ENCODE data around the gene NAA20.

NAA20 gene

DNA sequence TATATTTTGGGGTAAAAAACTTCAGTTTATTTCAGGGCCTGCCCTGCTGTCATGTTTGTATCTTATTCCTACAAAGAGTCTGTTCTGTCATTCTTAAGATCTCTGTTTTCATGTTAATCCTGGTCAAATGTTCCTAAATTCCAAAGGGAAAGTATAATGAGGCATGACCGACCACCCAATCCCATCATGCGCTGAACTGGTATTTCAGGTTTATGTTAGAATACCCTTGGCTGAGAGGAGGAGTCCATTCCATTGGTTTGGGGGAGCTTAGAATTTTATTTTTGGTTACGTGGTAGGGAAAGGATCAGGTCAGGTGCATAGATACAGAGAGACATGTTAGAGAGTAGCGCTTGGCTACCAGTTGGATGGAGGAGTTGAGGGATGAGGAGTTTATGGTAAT lies 60.9 kb downstream of the NAA20 start:
- Histone ChIP-seq H2AFZ (ENCODE audit: low read depth, low read length) (no peak overlapping the region), H3K4me1 (ENCODE audit: insufficient read depth, low read length) (peaks cover 17% of the 10 kb centered on the region), H3K36me3 (ENCODE audit: insufficient read depth, low read length) (no peaks in the 10 kb centered on the region), H3K27me3 (ENCODE audit: insufficient read depth, low read length) (peaks cover 3% of the 10 kb centered on the region), H3K9me3 (ENCODE audit: low read length) (no peaks in the 10 kb centered on the region), H3K4me3 (ENCODE audit: low read length) (no peak overlapping the region)

DNA sequence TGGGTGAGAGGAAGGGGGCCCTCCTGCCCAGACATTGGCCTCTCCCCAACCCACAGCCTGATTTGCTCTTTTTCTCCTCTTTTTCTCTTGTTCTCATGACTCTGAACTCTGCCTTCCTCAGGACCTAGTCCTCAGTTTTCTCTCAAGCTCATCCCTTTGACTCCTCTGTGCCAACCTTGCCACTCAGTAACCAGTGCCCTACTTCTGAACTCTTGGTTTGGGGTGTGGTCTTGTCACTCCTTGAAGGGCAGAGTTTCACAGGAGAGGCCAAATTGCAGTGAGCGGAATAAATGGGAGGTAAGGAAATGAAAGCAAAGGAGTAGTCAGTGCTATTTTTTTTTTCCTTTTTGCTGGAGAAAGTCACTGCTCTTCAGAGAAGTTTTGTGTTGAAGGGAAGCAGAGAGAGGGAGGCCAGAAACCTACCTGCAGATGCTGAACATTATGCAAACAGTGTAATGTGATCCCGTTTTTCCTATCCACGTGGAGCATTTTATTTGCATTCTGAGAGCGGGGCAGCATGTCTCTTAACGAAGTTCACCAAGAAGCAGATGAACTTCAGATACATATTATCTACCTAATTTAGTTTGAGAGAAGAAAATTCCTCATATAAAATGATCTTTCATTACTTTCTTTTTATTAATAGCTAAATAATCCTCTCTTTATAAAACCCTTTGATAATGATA lies 62.1 kb downstream of the NAA20 start:
- no peak overlapping the region for H2AFZ ChIP-seq (ENCODE audit: low read depth, low read length)
- no peaks in the 10 kb centered on the region for H3K36me3 ChIP-seq (ENCODE audit: insufficient read depth, low read length)
- H3K27me3 ChIP-seq (ENCODE audit: insufficient read depth, low read length) = peaks cover 3% of the 10 kb centered on the region
- H3K4me1 ChIP-seq (ENCODE audit: insufficient read depth, low read length) = peaks cover 6% of the 10 kb centered on the region
- no peaks in the 10 kb centered on the region for H3K9me3 ChIP-seq (ENCODE audit: low read length)
- no peak overlapping the region for H3K4me3 ChIP-seq (ENCODE audit: low read length)

Data from neuron (in vitro differentiated cells).